HepG2 (cell line): ENCODE measurements around the gene EIF6. TPM values are rescaled to one million over a fixed set of nuclear protein-coding genes. Genes with fewer than 3 reads are reported as not detected.

Source experiments
- ATF4 ChIP-seq, 2 experiments: fragments of 450-650 bp in 1 of 2; sonication (generic) in 1 of 2; formaldehyde crosslinking; IDR thresholded peaks; 2 replicates each; pipeline versions ENCODE4 v1.5.0 to v1.8.0; 2020 to 2022; ENCODE audit warnings: mild to moderate bottlenecking in 1 of 2, missing genetic modification reagents in 1 of 2
- ETV6 ChIP-seq: sonication (generic); formaldehyde crosslinking; conservative IDR thresholded peaks from 2 replicates; pipeline ENCODE4 v1.4.0; 2020; ENCODE audit warnings: missing genetic modification reagents
- FUBP1 ChIP-seq: sonication (generic); formaldehyde crosslinking; IDR thresholded peaks from 2 replicates; pipeline ENCODE4 v1.5.1; 2020; ENCODE audit warnings: missing genetic modification reagents, mild to moderate bottlenecking, borderline replicate concordance
- GABPB1 ChIP-seq: IDR thresholded peaks from 2 replicates; pipeline ENCODE4 v1.6.1; 2016; ENCODE audit warnings: mild to moderate bottlenecking, missing genetic modification reagents, moderate library complexity, missing compliant biosample characterization
- GFI1 ChIP-seq: sonication (generic); formaldehyde crosslinking; IDR thresholded peaks from 2 replicates; pipeline ENCODE4 v1.5.0; 2020; ENCODE audit warnings: missing genetic modification reagents, mild to moderate bottlenecking, borderline replicate concordance
- HMG20B ChIP-seq: conservative IDR thresholded peaks from 2 replicates; pipeline ENCODE4 v1.6.1; 2016; ENCODE audit warnings: missing genetic modification reagents, missing compliant biosample characterization
- KDM1A ChIP-seq: IDR thresholded peaks from 2 replicates; pipeline ENCODE4 v1.6.1; 2016; ENCODE audit warnings: missing compliant biosample characterization
- MEIS2 ChIP-seq: sonication (generic); formaldehyde crosslinking; IDR thresholded peaks from 2 replicates; pipeline ENCODE4 v1.9.0; 2021; ENCODE audit warnings: mild to moderate bottlenecking, missing genetic modification reagents
- NKX3-1 ChIP-seq: sonication (generic); formaldehyde crosslinking; IDR thresholded peaks from 2 replicates; pipeline ENCODE4 v1.5.0; 2020; ENCODE audit warnings: missing genetic modification reagents
- POLR2AphosphoS2 ChIP-seq: IDR thresholded peaks from 2 replicates; pipeline ENCODE4 v1.6.1; 2011; ENCODE audit warnings: low read depth, low read length, improper control_type of control experiment
- SMARCE1 ChIP-seq: fragments of 450-650 bp; IDR thresholded peaks from 2 replicates; pipeline ENCODE4 v1.6.1; 2017; ENCODE audit warnings: borderline replicate concordance
- SOX13 ChIP-seq, 3 experiments: fragments of 450-650 bp in 1 of 3; sonication (generic) in 1 of 3; formaldehyde crosslinking in 1 of 3; IDR thresholded peaks in 2 of 3; conservative IDR thresholded peaks in 1 of 3; 2 replicates each; pipeline versions ENCODE4 v1.5.0 to v1.6.1; 2016 to 2020; ENCODE audit warnings: antibody characterized with exemption in 1 of 3, mild to moderate bottlenecking in 1 of 3, missing compliant biosample characterization in 1 of 3, missing genetic modification reagents in 1 of 3, moderate library complexity in 1 of 3
- ZMYM2 ChIP-seq: sonication (generic); formaldehyde crosslinking; IDR thresholded peaks from 2 replicates; pipeline ENCODE4 v1.8.0; 2022; ENCODE audit warnings: mild to moderate bottlenecking, missing genetic modification reagents
- ZNF12 ChIP-seq: sonication (generic); formaldehyde crosslinking; IDR thresholded peaks from 2 replicates; pipeline ENCODE4 v1.5.0; 2020; ENCODE audit warnings: missing genetic modification reagents
- ZNF281 ChIP-seq: sonication (generic); formaldehyde crosslinking; IDR thresholded peaks from 2 replicates; pipeline ENCODE4 v1.4.0; 2020; ENCODE audit warnings: missing genetic modification reagents, borderline replicate concordance
- ZNF335 ChIP-seq: sonication (generic); formaldehyde crosslinking; IDR thresholded peaks from 2 replicates; pipeline ENCODE4 v1.4.0; 2020; ENCODE audit warnings: missing genetic modification reagents
- polyA plus RNA-seq, 8 experiments: library from polyadenylated mRNA; depleted of rRNA in 3 of 8; stranded (reverse) in 7 of 8; unstranded in 1 of 8; fragments of >200 nt; fragmentation: Illumina TruSeq in 4 of 8; extraction: Trizol in 4 of 8; gene quantifications; 2 replicates each; pipeline versions ENCODE4 v1.2.1 to v1.2.3, GENCODE V29; 2011 to 2016; ENCODE audit warnings: low read depth in 4 of 8, missing spikeins in 1 of 8, mixed read lengths in 1 of 8; ENCODE audit not compliant: insufficient read depth in 1 of 8
- total RNA-seq, 5 experiments: library from RNA; depleted of rRNA; stranded (reverse); fragments of >200 nt; fragmentation: Illumina TruSeq; extraction: Trizol; gene quantifications; 2 replicates each; pipeline ENCODE4 v1.2.3, GENCODE V29; 2016; ENCODE audit warnings: low read depth in 1 of 5
- TF ChIP-seq, protein P1 (sequence below): sonication (generic); formaldehyde crosslinking; IDR thresholded peaks from 2 replicates; pipeline ENCODE4 v1.5.0; 2020; ENCODE audit warnings: mild to moderate bottlenecking, missing genetic modification reagents

Gene EIF6
- total and polyA plus RNA-seq, 2 of the 13 experiments (the other 11 are each of a cell fraction or from before 2014, with no cell fraction given) = 462 to 466 TPM

GRCh38 chr20:35305682-35306556 lies 21.3 kb upstream of the EIF6 start (continued):
- no peak for TF ChIP-seq SMARCE1
- TF ChIP-seq ATF4 (CRISPR knock-in tag; IDR thresholded peaks at IDR 0.05) = peak in 1 of 2 experiments; percentile 63; a peak in 2 of 4 replicates
- TF ChIP-seq ZMYM2 (CRISPR knock-in tag) = peak; percentile 31; the same call in 1 of the 2 replicates
- peak; percentile 91 for TF ChIP-seq ZNF335
- no peak; the same call in 1 of the 2 replicates for TF ChIP-seq POLR2AphosphoS2
- TF ChIP-seq MEIS2 (CRISPR knock-in tag) = no peak; the same call in 1 of the 2 replicates
- TF ChIP-seq GABPB1 (CRISPR knock-in tag) = peak; percentile 60; the same call in 1 of the 2 replicates
- no peak for TF ChIP-seq FUBP1 (CRISPR knock-in tag)
- peak; percentile 3; the same call in 1 of the 2 replicates for TF ChIP-seq ZNF281 (CRISPR knock-in tag)
- TF ChIP-seq HMG20B = peak; percentile 58; the same call in 1 of the 2 replicates
- TF ChIP-seq ZNF12 = peak; percentile 76; the same call in 1 of the 2 replicates
- TF ChIP-seq, protein P1, sequence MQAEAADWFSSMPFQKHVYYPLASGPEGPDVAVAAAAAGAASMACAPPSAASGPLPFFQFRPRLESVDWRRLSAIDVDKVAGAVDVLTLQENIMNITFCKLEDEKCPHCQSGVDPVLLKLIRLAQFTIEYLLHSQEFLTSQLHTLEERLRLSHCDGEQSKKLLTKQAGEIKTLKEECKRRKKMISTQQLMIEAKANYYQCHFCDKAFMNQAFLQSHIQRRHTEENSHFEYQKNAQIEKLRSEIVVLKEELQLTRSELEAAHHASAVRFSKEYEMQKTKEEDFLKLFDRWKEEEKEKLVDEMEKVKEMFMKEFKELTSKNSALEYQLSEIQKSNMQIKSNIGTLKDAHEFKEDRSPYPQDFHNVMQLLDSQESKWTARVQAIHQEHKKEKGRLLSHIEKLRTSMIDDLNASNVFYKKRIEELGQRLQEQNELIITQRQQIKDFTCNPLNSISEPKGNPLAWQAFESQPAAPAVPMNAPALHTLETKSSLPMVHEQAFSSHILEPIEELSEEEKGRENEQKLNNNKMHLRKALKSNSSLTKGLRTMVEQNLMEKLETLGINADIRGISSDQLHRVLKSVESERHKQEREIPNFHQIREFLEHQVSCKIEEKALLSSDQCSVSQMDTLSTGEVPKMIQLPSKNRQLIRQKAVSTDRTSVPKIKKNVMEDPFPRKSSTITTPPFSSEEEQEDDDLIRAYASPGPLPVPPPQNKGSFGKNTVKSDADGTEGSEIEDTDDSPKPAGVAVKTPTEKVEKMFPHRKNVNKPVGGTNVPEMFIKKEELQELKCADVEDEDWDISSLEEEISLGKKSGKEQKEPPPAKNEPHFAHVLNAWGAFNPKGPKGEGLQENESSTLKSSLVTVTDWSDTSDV (CRISPR knock-in tag) = no peak
- TF ChIP-seq NKX3-1 (CRISPR knock-in tag) = no peak
- no peak for TF ChIP-seq GFI1 (CRISPR knock-in tag)
- TF ChIP-seq ETV6 (CRISPR knock-in tag) = 0 out of 2 replicates have a peak, but pooled peaks have one; percentile 16
- TF ChIP-seq KDM1A (CRISPR knock-in tag) = peak; percentile 38; the same call in 1 of the 2 replicates
- TF ChIP-seq SOX13 (IDR thresholded peaks at IDR 0.05) = no peak
- peak in 1 of 2 experiments; percentile 63; a peak in 1 of 4 replicates for TF ChIP-seq SOX13 (CRISPR knock-in tag; conservative IDR thresholded peaks at IDR 0.05 in 1 of 2, IDR thresholded peaks at IDR 0.05 in 1 of 2)
